ENCODE data around the gene TNFAIP1.
"Not testable (repeated sequence)": the region's sequence is repeated elsewhere in the genome, so short reads cannot be mapped to it uniquely, and the experiment has no call there.

Gene TNFAIP1

DNA sequence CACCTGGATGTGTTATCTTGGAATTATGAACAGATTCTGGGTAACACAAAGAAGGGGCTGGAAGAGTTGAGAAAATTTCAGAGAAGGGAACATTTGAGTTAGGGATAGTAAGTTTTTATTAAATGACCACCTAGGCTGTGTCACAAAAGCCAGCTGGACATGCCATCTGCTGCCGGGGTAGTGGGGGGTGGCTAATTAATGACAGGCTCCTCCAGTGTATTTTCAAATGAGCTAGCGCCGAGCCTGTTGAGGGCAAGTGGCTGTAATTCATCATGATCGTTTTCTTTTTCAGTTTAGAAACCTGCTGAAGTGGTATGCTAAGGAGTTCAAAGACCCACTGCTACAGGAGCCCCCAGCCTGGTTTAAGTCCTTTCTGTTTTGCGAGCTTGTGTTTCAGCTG is 10.3 kb upstream of the TNFAIP1 start:
- DNase-seq, result no peak

DNA sequence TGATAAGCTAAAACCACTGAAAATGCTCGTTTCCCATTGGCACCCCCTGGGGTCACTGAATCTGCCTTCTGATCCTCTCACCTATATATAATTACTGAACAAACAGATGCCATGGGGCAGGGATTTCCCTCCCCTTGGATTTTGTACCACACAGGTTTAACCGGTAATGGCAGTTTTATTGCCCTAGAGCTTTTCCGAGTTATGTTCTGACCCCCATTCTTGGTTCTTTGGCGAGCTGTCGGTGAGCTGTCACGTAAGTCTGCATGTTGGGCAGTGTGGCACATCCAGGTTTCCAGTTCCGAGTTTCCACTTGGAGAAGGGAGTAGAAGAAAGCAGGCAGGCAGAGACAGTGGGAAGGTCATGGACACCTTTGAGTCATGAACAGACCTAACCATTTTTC is 9.4 kb upstream of the TNFAIP1 start:
- DNase-seq, result no peak

DNA sequence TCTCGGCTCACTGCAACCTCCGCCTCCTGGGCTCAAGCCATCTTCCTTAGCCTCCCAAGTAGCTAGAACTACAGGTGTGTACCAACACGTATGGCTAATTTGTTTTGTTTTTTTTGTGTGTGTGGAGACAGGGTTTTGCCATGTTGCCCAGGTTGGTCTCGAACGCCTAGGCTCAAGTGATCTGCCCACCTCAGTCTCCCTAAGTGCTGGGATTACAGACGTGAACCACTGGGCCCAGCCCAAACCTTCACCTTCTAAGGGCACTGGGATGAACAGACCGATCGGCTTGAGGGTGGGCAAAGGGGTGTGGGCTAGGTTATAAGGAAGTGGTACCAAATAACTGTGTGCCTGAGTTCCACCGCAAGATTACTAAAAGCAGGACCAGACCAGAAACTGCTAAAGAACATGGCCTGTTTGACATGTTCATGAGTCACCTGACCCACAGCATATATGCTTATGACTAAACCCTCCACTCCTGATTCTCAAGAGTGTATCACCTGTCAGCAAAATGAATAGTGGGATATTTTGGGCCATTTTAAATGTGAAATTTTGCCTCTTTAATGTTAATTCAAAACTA is 8.4 kb upstream of the TNFAIP1 start:
- no peak for DNase-seq

- no peak for DNase-seq
These were observed 7.9 kb upstream of the TNFAIP1 start for GRCh38 chr17:28327709-28328108.

DNA sequence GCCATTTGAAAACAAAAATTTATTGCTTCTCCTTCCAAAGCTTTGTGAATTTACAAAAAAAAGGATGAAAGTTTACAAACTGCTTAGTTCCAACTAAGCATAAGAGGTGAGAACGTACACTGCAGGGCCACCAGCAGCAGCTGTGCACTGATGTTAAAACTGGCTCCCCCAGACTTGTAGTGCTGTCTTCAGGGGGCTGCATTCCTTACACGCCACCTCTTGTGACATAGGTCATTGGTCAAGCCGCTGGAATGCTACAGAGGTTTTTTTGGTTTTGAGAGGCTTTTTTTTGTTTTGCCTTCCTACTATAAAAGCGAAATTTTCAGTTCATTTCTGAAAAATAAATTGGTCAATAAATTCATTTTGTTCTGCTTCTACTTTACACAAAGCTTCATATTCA is 7.2 kb upstream of the TNFAIP1 start:
- DNase-seq, result no peak

DNA sequence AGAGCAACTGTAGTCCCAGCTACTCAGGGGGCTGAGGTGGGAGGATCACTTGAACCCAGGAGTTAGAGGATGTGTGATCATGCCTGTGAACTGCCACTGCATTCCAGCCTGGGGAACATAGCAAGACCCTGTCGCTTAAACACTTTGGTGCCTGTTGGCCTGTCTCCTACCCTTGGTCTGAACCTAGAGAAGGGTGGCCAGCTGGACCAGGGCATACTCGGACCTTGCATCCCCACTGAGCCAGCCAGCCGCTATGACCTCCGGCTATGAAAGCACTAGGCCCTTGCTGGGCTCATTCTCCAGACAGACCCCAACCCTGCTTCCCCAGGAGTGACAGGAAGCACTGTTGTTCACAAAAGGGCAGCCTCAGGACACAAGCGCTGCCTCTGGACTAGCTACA is 4.9 kb upstream of the TNFAIP1 start:
- DNase-seq, result no peak

- DNase-seq, result no peak
These were observed 3.6 kb upstream of the TNFAIP1 start for GRCh38 chr17:28331891-28332420.

DNA sequence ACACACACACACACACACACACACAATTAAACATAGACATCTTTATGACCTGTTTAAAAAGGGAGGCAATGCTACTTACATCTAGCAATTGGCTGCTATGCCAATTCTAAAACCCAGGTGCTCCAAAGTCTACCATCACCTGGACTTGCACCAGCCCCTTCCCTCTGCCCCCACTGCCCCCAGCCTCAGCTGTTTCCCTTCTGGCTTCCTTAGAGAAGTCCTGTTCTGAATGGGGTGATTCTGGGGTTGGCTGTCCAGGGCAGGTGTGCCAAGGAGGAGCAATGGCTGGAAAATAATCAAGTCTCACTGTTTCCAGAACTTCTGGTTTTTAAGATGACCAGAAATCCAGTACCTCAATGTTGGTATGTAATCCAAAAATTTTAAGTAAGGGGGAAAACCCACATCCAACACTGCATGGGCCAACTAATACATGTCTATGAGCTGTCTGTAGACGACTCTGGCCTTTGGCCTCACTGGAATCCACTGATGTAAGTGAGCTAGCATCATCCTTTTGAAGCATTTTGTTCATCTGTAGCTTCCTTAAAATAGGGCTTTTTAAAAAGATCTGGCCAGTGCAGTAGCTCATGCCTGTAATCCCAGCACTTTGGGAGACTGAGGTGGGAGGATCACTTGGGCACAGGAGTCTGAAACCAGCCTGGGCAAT is 2.3 kb upstream of the TNFAIP1 start:
- DNase-seq, result no peak

GRCh38 chr17:28334171-28334570 is 1.4 kb upstream of the TNFAIP1 start:
- DNase-seq, result no peak

DNA sequence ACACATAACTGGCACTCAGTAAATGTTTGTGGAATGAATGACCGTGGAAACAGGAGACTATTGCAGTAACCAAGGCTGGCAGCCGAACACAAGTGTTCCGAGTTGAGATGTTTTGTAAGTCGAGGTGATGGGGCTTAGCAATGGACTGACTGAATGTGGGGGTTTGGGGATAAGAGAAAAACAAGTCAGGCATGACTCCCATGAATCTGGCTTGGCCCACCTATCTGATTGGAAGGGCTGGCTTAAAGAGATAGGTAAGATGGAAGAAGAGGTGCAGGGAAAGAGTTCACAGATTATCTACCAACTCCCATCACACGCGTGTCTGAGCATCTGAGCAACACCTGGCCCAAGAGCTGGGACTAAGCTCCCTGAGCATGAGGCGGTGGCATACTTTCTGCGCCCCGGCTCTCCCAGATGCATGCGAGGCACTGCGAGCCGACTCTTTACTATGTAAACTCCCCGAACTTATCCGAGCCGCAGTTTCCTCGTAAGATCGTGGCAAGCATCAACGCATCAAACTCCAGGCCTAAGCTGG is 828 bp upstream of the TNFAIP1 start:
- DNase-seq, result no peak

DNA sequence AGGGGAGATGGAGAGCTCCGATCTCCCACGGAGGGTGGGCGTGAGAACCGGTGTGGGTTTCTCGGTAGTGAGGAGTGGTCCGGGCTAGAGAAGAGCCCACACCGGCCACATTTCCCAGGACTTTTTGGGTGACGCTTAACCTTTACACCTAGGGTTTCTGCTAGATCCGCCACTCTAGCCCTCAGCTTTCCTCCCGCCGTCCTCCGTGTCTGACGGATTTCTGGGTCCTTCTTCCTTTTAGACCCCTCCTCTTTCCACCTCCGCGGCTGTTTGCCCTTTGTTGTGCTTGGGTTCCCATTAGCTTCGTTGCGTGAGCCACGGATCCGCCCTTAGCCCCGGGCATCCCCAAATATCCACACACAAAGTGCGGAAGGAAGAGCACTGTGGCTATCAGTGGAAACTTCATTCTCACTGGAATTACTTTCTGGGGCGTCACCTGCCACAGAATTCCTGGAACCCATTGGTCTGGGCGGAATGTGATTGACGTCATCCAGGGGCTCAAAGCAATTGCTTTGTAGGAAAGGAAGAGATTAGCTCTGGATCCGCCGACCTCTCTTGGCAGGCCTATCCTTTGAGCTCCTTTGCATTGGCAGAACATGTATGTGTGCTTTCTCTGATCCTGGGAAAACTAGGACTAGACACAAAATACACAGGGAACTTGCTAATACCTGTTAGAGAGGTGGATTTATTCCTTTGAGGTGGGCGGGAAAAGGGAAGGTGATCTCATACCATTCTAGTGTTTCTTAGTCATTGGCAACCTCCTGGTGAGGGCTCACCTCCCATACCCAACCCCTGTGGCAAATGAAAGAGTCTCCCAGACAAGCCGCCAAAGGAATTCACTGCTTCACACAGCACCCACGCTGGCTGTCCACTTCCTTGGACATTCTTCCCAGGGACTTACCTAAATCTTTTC is 654 bp downstream of the TNFAIP1 start:
- DNase-seq, result peak; percentile 30

DNA sequence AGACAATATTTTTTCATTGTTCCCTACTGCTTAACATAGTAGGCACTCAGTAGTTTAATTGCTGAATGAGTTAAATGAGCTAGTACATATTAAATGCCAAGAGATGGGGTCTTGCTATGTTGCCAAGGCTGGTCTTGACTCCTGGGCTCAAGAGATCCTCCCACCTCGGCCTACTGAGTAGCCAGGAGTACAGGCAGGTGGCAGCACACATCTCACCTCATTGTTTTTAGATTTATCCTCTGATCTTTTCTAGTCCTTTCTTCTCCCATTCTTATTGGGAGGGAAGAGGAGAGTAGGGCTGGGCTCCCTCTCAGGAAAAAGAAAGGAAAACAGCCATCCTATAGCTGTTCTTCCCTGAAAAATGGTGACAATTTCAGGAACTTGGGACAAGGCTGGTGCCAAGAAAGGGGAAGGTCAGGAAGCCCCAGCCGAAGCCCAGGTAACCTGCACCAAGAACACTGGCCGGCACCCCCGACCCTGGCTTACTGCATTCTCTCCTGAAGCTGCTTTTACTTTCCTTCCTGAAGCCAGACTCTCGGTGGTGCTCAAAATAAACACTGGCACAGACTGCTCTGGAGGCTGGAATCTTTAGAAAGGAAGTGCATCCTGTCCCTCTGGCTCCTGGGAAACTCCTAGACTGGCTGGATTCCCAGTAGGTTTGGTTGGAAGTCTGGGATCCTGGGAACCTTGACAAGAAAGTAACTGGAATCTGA is 2.7 kb downstream of the TNFAIP1 start:
- DNase-seq, result no peak

DNA sequence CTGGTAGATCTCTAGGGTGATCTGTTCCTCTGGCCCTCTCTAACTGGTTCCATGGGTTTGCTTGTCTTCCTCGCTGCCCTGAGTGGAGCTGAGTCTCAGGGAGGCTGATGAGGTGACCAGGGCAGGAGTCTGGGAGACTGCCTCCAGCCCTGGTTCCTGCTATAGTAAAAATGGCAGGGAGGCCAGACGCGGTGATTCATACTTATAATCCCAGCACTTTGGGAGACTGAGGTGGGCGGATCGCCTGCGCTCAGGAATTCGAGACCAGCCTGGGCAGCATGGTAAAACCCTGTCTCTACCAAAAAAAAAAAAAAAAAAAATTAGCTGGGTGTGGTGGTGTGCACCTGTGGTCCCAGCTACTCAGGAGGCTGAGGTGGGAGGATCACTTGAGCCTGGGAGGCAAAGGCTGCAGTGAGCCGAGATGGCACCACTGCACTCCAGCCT is 3.2 kb downstream of the TNFAIP1 start:
- not testable (repeated sequence) for DNase-seq

- DNase-seq, result no peak
These were observed 3.9 kb downstream of the TNFAIP1 start for GRCh38 chr17:28339431-28339830.

GRCh38 chr17:28340374-28340773 is 4.8 kb downstream of the TNFAIP1 start:
- no peak for DNase-seq

GRCh38 chr17:28341516-28341915 is 6.0 kb downstream of the TNFAIP1 start:
- DNase-seq, result no peak

DNA sequence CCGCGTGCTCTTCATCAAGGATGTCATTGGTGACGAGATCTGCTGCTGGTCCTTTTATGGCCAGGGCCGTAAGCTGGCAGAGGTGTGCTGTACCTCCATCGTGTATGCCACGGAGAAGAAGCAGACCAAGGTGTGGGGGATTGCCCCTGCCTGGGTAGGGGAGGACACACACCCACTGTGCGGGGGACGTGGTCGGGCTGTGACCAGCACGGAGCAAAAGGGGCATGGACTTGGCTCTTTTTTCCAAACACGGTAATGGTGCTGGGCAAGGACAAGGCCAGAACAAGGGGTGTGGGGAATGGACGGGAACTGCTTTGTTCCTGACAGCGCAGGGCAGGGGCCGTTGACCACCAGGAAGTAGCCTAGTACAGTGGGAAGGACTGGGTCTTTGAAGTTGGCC is 6.8 kb downstream of the TNFAIP1 start:
- DNase-seq, result no peak

- no peak for DNase-seq
These were observed 8.0 kb downstream of the TNFAIP1 start for GRCh38 chr17:28343491-28343932.

DNA sequence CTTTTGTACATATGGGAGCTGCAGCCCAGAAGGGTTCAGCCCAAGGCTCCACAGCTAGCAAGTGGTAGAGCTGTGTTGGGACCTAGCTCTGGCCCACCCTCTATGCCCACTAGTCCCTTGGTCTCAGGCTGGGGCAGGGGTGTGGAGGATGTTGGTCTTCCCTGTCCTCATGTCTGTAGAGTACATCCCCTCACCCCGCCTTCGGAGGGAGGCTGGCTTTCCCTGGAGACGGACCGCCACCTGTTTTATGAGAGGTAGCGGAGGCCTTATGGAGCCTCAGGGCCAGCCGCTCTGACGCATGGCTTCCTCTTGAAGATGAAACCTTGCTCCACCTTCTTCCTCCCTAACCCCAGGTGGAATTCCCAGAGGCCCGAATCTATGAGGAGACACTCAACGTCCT is 8.4 kb downstream of the TNFAIP1 start:
- DNase-seq, result no peak

GRCh38 chr17:28344435-28344901 is 8.9 kb downstream of the TNFAIP1 start:
- no peak for DNase-seq

DNA sequence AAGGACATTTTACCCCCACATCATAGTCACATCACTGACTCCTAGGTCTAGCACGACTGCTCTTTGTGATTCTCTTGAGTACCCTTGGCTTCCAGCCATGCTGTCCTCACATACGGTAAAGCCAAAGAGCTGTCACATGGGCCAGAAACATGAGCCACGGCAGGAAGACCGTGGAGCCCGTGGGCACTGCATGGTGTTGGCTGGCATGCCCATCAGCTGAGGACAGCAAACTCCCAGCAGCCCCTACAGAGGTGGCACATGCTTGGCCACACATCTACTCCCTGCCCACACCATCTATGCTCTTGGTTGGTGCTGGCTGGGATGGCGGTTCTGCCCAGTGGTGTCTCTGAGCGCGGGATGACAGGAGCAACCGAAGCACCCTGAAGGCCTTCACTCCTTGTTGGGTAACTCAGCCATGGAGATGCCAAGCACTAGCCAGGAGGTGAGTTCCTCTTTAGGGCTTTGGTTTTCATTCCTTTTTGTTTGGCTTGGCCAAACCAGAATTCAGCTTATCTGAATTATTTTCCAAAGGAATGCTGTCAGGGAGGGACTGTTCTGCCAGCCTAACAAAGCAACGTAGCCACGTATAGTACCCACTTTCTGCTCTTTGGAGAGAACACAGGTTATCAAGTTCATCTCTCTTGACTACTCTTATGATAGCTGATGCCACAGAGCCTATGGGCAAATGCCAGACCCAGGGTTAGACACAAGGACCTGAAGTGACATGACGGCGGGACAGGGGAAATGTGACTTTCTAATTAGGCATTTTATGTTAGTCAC is 10.0 kb downstream of the TNFAIP1 start:
- DNase-seq, result no peak

DNA sequence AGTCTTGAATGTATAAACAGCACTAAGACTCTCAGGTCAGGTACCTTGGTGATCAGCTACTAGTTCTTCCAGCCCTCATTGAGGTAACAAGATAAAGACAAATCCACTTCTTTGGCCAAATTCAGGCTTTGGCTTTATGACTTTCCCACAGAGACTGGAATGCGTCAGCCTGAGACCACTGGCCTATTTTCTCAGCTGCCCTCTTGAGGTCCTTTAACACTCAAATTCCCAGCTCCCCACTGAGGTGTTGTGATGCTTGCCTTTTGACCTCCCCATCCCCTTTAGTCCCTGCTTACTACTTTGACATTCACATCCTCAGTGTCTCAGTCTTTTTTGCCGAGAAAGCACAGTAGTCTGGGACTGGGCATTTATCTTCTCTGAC is 10.6 kb downstream of the TNFAIP1 start:
- DNase-seq, result no peak
